Nucleus accumbens (tissue), 56 donors: ENCODE results near the gene SLC6A4.
"Not testable (repeated sequence)": the region's sequence is repeated elsewhere in the genome, so short reads cannot be mapped to it uniquely, and the experiment has no call there.

Experiments used
- DNase-seq, 56 donors: peaks; one replicate each; lab custom pipeline; 2025; lab: John Stamatoyannopoulos, UW

The SLC6A4 gene

DNA sequence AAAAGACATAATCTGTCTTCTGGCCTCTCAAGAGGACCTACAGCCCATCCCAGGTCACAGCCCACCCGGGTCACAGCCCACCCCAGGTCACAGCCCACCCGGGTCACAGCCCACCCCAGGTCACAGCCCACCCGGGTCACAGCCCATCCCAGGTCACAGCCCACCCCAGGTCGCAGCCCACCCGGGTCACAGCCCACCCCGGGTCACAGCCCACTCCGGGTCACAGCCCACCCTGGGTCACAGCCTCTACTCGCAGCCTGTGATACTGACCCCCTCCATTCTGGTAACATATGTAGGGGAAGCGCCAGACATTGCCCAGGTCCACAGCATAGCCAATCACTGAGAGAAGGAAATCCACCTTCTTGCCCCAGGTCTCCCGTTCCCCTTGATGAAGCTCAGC lies 14.2 kb downstream of the SLC6A4 start:
- DNase-seq, result no peak

DNA sequence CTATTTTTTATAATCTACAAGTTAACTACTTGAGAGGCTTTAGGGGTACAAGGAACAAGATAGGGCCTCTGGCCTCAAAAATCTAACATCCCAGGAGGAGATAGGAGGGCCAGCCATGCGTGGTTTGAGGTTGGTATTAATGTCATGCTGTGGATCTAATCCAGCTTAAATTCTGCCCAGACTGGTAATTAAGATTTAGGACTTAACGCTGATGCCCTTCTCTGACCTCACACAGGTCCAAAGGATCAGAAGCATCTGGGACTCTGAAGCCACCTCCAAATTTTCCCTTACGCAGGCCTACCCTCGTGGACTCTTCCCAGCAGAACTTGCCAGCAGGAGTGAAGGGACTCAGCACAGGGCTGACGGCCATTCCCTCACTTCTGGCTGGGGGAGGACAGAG lies 15.1 kb downstream of the SLC6A4 start:
- no peak for DNase-seq

DNA sequence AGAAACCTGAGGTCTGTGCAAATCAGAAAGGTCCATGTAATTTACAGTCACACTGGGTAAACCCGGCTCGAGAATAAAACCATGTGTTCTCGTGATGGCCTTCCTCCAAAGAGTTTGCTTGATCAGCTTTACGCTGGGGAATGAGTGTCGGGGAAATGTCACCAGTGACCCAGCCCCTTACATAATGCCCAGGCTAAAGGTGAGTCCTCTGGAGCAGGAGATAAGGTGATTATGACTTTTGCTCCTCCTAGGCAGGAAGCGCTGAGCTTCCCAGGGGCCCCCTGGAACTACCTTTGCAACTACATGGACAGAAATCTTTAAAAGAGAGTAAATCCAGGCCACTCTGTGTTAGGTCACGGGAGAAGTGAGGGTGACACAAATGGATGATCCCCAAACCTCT lies 15.7 kb downstream of the SLC6A4 start:
- no peak for DNase-seq

DNA sequence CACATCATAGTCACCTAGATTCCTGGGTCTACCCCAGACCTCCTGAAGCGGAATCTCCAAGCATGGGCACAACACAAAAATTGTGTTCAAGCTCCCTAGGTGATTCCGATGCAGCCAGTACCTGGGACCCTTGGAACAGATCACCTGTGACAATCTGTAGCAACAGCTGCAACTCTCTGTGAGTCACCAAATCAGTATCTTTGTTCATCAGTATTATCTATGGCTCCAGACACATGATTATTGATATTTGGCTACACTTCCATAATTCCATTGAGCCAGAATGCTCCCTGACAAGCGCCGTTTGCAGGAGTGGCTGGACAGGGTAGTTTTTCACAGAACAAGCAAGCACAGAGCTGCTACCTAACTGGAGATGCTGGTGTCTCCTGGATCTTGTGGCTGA lies 16.2 kb downstream of the SLC6A4 start:
- no peak for DNase-seq

DNA sequence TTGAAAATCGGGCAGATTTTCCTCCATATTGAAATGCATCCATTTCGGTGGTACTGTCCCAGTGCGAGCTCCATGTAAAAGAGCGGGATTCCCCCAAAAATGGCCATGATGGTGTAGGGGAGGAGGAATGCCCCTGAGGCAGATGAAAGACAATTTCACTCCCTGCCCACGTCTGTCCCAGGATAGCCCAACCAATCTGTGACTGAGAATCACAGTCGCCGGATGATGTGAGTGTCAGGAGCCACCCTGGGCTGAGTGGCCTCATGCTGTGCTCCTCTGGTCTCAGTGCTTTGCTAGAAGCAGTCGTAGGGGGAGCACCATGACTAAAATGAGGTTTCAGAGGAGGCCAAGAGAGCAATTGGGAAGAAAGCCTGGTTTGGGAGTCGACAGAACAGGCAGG lies 16.7 kb downstream of the SLC6A4 start:
- no peak for DNase-seq

DNA sequence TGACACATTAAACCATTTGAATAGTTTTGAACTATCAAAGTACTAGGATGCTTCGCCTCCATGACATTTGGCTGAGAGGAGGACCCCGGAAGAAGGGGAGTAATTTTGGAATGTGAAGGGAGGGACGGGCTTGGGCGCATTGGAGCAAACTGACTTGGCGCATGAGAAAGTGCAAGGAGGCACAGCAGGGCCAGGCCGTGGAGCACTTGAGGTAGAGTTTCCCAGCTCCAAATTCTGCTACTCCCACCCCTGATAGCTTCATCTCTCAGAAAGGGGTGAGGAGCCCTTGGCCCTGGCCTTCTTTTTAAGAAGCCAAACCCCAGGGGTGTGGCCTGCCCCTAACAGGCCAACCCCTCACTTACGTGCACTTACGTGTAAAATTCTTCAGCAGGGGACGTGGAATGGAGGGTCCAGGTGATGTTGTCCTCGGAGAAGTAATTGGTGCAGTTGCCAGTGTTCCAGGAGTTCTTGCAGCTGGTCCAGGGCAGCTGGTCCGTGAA lies 17.7 kb downstream of the SLC6A4 start:
- no peak for DNase-seq

DNA sequence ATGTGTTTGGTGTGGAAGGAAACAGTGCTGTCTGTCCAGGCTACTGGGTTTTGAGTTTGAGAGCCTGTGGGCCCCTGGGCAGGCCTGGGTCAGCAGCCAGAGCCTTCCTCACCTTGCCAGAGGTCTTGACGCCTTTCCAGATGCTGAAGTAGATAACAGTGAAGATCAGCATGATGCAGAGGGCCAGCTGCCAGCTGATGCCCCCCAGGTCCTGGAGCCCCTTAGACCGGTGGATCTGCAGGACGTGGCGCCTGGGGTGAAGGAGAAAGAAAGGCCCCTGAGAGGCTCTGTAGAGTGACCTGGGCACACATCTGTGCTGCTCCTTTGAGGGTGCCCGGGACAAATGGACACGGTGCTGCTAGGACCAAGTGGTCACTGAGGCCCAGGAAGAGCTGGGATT lies 18.4 kb downstream of the SLC6A4 start:
- no peak for DNase-seq

DNA sequence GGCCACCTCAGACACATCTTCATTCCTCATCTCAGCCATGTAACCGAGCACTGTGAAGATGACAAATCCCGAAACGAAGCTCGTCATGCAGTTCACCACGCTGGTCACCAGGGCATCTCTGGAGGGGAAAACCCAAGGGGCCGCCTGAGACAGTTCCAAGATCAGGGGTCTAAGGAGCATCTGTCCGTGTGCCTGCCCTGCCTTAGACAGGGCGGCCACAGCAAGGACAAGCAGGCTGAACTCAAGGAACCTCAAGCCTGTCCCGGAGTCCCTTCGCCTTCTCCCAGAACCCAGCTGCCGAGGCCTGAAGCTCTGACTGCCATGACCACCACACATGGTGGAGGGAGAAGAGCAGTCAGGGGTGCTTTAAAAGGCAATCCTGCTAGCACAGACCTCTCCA lies 22.7 kb downstream of the SLC6A4 start:
- no peak for DNase-seq

DNA sequence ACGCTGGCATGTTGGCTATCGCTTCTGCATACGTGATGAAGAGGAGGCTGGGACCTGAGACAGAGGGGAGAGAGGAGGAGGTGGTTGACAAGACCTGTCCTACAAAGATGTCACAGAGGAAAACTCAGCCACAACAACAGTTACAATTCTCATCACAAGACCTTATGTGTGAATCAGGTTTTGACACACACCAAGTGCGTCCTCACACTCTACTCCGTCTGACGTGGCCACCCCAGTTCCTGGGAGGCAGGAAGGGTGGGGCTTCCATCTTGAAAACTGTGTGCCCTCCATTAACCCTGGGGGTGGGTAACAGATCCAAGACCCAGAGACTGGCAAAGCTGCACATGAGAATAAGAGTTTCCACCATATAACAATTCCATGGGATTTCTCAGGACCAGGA lies 24.1 kb downstream of the SLC6A4 start:
- DNase-seq, result no peak

DNA sequence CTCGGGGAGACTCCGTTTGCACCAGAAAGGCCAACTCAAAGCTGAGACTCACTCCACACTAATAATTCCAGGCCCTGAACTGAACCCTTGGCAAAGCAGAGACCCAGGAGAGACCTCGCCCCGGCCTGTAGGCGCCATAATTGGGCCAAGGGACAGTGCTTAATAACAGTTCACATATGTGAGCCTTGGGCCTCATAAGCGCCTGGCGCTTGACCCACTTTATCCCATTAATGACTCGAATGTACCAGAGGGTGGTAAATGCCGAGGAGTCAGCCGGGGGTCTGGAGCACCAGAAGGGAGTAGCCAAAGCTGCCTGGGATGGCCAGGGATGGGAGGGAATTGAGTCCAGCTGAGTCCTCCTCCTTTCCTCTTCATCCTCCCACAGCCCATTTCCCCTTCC lies 24.6 kb downstream of the SLC6A4 start:
- DNase-seq, result no peak

DNA sequence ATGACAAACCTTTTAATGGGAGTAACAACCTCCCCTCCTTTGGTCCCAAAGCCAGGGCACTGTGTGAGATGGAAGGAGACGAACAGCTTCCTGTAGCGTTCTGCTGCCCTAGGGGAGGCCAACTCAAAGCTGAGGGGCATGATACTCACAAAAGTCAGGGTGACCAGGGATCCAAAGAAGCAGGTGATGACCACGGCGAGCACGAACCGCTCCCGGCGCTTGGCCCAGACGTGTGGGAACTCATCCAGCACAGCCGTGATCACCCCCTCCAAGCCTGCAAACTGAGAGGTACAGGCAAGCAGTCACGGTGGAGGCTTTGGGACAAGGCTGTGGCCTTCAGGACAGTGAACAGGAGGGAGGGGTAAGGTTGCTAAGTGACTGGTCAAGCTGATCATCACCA lies 25.1 kb downstream of the SLC6A4 start:
- no peak for DNase-seq

DNA sequence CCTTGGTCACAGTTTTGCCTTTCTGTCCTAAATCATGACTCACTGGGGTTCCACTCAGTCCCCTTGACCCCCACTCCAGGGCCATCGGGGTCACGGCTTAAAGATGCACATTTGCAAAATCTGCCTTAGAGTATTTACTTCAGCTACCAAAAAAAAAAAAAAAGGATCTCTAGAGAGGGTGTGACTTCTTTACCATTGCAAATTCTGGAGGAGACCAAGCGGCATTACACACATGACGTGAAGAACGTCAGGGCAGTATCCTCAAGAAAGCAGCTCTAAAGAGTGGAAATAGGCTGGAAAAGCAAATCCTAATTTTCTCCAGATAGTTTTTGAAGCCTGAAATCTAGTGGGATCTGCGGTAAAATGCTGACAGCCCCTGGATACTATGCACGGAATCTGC lies 25.6 kb downstream of the SLC6A4 start:
- DNase-seq, result no peak

DNA sequence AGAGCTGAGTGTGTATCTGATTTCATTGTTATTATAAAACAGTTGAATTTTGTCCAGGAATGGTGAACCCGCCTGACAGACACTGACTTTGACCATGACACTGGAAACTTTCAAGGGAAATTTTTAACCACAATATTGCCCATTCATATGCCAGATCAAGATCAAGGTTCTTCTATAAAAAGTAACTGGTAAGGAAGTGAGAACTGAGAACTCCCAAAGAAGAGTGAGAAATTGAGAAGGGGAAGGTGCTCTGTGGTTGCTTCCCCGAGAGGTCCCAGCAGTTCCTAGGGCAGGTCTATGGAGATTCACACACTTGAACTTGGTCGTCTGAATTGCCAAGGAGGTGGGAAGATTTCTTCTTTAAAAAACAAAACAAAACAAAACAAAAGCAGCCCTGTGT lies 27.3 kb downstream of the SLC6A4 start:
- DNase-seq, result no peak

DNA sequence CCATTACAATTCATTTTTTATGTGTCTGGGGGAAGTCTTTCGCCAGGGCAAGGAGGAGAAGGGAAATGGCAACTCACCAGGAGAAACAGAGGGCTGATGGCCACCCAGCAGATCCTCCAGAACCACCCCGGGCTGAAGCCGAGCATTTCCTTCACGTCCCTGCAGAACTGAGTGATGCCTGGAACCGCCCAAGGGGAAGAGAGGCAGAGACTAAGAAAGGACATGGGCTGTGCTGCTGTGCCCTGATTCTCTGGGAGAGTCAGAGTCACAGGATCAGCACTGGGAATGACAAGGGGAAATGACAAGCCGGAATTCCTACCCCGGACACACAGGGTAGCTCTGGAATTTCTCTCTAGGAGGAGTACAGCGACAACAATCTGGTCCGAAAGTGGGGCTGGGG lies 27.8 kb downstream of the SLC6A4 start:
- DNase-seq, result no peak

DNA sequence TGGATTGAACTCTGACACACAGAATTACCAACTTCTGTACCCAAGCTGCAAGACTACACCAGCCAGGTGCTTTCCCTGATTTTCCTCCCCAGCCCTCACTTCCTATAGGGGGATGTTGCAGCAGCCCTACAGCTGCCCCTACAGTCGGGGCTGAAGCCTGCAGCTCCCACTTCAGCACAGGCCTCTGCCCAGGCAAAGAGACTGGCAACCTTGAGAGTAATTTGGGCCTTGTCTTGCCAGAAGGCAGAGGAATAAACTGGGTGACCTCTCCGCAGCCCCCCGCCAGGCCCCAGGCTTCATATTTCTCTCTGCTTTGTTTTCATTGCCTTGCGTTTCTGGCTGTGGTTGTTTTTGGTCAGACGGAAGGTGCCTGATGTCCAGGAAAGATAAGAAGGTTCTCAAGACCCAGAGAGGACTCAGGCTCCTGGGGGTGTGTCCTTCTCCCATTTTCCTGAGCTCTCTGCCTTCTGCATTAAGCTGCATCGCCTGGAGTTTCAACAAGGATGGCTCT lies 32.0 kb downstream of the SLC6A4 start:
- no peak for DNase-seq

DNA sequence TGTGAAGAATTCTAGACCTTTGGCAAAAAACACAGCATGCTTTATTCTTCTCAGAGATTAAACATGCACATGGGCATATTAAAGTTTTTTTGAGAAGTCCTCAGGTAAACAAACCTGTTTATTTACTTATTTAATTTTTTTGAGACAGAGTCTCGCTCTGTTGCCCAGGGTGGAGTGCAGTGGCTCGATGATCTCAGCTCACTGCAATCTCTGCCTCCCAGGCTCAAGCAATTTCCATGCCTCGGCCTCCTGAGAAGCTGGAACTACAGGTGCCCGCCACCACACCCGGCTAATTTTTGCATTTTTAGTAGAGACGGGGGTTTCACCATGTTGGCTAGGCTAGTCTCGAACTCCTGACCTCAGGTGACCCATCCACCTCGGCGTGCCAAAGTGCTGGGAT lies 34.8 kb downstream of the SLC6A4 start:
- not testable (repeated sequence) for DNase-seq

DNA sequence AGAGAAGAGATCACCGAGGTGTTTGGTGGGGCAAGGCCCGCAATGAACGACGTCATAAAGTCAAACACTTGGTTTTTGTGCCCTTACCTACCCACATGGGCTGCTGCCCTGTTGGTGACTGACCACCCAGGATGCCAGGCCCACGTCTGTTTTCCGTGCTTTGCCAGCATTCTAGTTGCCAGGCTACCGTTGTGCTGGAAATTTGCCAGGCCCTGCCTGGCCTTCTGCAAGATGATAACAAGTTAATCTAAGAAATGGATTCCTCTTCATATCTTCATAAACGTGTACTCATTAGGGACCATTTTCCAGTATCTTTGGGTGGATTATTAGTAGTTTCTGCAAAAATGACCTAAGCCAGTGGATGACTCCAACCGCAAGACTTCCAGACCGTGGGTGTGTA lies 35.4 kb downstream of the SLC6A4 start:
- no peak for DNase-seq

DNA sequence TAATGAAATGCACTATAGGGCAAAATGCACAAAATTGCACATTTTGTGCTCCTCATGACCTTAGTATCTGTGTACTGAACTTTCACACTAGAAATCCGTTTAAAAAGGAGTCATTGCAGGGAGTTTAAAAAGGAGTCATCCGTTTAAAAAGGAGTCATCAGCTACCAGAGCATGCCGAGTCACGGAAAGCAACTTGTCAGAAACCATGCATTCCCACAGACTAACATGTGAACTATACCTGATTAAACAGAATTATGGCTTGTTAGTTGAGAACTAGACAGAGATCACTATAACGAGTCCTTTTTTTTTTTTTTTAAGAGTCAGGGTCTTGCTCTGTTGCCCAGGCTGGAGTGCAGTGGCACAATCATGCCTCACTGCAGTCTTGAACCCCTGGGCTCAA lies 35.9 kb downstream of the SLC6A4 start:
- no peak for DNase-seq

DNA sequence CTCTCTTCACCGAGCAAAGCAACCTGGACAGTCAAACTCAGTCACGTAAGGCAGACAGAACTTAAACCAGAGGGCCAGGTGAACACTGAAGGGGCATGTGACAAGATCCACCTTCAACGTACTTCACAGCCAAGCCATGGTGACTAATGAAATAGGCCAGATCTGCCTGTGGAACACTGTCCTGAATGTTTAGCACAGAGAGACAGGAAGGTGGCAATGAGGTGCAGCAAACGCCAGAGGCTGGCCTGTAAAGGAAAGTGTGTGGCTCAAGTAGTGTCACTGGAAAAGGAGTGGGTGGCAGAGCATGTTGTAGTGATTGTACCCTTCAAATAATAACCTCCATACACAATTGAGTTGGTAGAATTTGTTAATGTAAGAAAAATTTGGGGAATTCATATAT lies 38.1 kb downstream of the SLC6A4 start:
- DNase-seq, result no peak

DNA sequence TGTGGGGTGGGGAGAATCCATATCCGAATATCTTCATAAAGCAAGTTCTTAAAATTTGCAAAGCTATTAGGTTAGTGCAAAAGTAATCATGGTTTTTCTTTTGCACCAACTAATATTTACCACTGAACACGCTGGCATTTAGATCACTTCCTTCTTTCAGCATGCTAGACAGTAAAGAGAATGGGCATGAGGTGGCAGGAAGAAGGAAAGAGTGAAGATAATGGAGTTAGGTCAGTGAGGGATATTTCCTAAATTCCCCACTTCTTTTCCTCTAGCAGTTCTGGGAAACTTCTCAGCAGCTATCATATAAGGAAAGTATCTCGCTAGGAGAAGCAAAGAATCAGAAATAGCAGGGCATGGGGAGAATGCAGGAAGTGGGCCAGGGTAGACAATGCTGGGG lies 39.0 kb downstream of the SLC6A4 start:
- no peak for DNase-seq

DNA sequence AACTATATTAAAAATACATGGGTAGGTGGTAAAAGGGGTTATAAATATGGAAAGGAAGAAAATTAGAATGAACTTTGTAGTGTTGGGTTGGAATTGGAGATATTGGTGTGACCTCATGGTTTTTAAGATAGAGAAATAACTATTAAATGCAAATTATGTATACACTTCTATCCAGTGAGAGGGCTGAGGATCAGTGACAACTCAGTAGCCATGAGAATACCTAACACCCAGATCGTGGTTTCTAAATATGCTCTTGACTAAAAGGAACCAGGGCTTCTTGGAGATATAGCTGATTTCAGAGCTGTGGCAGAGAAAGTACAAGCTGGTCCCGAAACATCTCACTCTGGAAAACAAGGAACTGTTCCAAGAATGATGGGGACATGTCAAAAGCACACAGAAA lies 44.4 kb downstream of the SLC6A4 start:
- DNase-seq, result no peak

DNA sequence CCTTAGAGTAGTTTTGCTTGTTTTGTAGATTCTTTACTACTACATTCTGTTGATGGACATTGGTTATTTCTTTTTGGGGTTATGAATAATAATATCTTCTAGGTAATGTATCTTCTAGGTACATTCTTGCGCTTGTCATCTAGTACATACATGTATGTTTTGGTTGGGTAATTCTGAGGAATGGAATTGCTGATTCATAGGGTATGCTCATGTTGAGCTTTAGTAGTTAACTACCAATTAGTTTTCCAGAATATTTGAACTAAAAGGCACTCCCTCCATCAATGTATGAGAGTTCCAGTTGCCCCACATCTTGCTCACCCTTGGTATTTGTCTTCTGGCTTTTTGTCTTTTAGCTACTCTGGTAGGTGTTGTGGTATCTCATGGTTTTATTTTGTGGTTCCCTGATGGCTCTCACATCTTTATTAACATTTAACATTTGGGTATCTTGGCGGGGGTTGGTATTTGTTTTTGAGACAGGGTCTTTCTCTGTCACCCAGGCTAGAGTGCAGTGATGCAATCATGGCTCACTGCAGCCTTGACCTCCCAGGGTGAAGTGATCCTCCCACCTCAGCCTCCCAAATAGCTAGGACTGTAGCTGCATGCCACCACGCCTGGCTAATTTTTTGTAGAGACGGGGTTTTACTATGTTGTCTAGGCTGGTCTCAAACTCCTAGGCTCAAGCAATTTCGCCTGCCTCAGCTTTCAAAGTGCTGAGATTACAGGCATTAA lies 47.1 kb downstream of the SLC6A4 start:
- no peak for DNase-seq

DNA sequence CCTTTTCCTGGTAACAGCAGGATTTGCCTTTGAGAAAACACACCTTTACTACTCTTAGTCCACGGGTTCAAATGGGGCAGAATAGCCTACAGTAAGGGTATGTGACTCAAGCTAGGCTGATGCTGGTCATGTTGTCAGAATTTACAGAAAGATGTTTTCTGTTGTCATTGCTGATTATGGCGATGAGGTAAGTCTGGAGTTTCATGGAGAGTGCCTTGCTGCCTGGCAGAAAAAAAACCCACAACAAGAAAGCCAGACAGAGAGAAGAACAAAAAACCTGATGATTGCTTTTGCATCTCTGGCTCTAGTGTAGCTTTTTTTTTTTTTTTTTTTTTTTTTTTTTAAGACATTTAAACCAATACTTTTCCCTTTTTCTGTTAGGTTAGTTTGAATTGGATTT lies 47.9 kb downstream of the SLC6A4 start:
- DNase-seq, result no peak
